BJ (cell line): ENCODE results near the gene ERF. TPM values are rescaled to one million over a fixed set of nuclear protein-coding genes. Genes with fewer than 3 reads are reported as not detected.
A peak's percentile ranks its signal among the peaks of the same experiment; 100 is the strongest.

ENCODE experiments used
- CTCF ChIA-PET: fragments of 350-600 bp; formaldehyde crosslinking; extraction: SDS; loops from one replicate; lab custom pipeline; 2021; ENCODE audit warnings: antibody characterized with exemption, inconsistent platforms; lab: Yijun Ruan, JAX
- POLR2A ChIA-PET: fragments of 300-600 bp; sonication (Branson Sonifier 250); formaldehyde crosslinking; extraction: SDS; loops from one replicate; lab custom pipeline; 2021; ENCODE audit warnings: antibody characterized with exemption; lab: Charles Lee
- DNase-seq: peaks from one replicate; pipeline ENCODE4 v3.0.0-alpha.2; 2011; ENCODE audit warnings: low read depth
- H3K27me3 ChIP-seq: 2 replicates; pipeline ENCODE4 v1.6.0; 2011; ENCODE audit warnings: low read length; ENCODE audit not compliant: control insufficient read depth, insufficient read depth
- H3K36me3 ChIP-seq: 2 replicates; pipeline ENCODE4 v1.5.1; 2011; ENCODE audit warnings: low read length; ENCODE audit not compliant: control insufficient read depth, insufficient read depth
- H3K4me3 ChIP-seq: 2 replicates; pipeline ENCODE4 v1.5.1; 2011; ENCODE audit warnings: low read depth, mild to moderate bottlenecking, control low read depth, low read length
- CTCF ChIP-seq: IDR thresholded peaks from 2 replicates; pipeline ENCODE4 v1.5.1; 2011; ENCODE audit warnings: low read depth, mild to moderate bottlenecking, control low read depth, inconsistent platforms, low read length, moderate library complexity; ENCODE audit not compliant: insufficient read depth
- polyA plus RNA-seq: library from polyadenylated mRNA; depleted of rRNA; stranded (reverse); fragments of >200 nt; gene quantifications from 2 replicates; pipeline ENCODE4 v1.2.3, GENCODE V29; 2011

The ERF gene
- polyA plus RNA-seq, 1 experiment: 51.4 TPM

DNA sequence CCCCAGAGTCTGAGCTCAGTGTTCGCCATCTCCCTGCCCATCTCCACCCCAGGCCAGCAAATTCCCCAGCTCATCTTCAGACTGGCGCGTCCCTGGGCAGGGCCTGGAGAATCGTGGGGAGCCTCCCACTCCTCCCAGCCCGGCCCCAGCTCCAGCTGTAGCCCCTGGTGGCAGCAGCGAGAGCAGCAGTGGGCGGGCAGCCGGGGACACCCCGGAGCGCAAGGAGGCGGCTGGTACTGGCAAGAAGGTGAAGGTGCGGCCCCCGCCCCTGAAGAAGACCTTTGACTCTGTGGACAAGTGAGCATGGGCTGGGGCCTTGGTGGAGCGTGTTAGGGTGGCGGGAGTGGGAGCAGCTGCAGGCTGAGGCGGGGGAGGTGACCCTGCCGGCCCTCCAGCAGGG, 38.6 kb upstream of the ERF start:
- peak; percentile 9; the same call in 1 of the 2 replicates for TF ChIP-seq CTCF
- CTCF ChIA-PET: interaction anchor here (10.9 kb wide), 1 partner anchor 49 kb away, joined by 109 read pairs; the partner anchor contains the start of gene GSK3A
- Histone ChIP-seq H3K4me3 (no peak overlapping the region), H3K27me3 (no peaks in the 10 kb centered on the region), H3K36me3 (peaks cover 53% of the 10 kb centered on the region)
- POLR2A ChIA-PET: no interaction called here
- no peak for DNase-seq

GRCh38 chr19:42292963-42293362, 38.0 kb upstream of the ERF start:
- DNase-seq: no peak
- CTCF ChIA-PET: interaction anchor here (10.9 kb wide), 1 partner anchor 48 kb away, joined by 109 read pairs; the partner anchor contains the start of gene GSK3A
- no peak overlapping the region for H3K4me3 ChIP-seq
- POLR2A ChIA-PET: no interaction called here
- peaks cover 58% of the 10 kb centered on the region for H3K36me3 ChIP-seq
- TF ChIP-seq CTCF: no peak
- no peaks in the 10 kb centered on the region for H3K27me3 ChIP-seq

- no peak for DNase-seq
- POLR2A ChIA-PET: no interaction called here
- TF ChIP-seq CTCF: no peak
- Histone ChIP-seq H3K4me3 (no peak overlapping the region), H3K36me3 (peaks cover 64% of the 10 kb centered on the region), H3K27me3 (no peaks in the 10 kb centered on the region)
- CTCF ChIA-PET: interaction anchor here (10.9 kb wide), 1 partner anchor 48 kb away, joined by 109 read pairs; the partner anchor contains the start of gene GSK3A
Measured at GRCh38 chr19:42292042-42292960, 37.4 kb upstream of the ERF start.

DNA sequence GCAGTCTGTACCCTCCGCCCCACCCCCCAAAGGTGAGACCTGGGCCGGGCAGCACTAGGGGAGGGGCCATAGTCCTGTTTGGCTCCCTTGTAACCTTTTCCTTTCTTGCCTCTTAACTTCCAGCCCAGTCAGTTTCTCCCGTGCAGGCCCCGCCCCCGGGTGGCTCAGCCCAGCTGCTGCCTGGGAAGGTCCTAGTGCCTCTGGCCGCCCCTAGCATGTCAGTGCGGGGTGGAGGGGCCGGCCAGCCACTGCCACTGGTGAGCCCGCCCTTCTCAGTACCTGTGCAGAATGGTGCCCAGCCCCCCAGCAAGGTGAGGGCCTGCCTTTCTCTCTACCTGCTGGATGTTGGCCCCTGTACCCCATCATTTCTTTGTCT, 36.5 kb upstream of the ERF start:
- H3K36me3 ChIP-seq: peaks cover 67% of the 10 kb centered on the region
- H3K27me3 ChIP-seq: no peaks in the 10 kb centered on the region
- CTCF ChIA-PET: interaction anchor here (2.9 kb wide), 1 partner anchor 12 kb away, joined by 9 read pairs; no protein-coding TSS in a partner anchor
- H3K4me3 ChIP-seq: no peak overlapping the region
- DNase-seq: no peak
- POLR2A ChIA-PET: no interaction called here
- TF ChIP-seq CTCF: no peak
